H9 (cell line): ENCODE results near the gene CACNG8. TPM values are rescaled to one million over a fixed set of nuclear protein-coding genes. Genes with fewer than 3 reads are reported as not detected.

Source experiments
- DNase-seq: peaks from one replicate; pipeline ENCODE4 v3.0.0-alpha.2; 2017
- H2AFZ ChIP-seq: one replicate; pipeline ENCODE4 v1.6.1; 2013; ENCODE audit warnings: mild to moderate bottlenecking, low read length, control low read depth, moderate library complexity
- H2AK5ac ChIP-seq: 2 replicates; pipeline ENCODE4 v1.6.1; 2013; ENCODE audit warnings: low read length, control low read depth, mixed read lengths; ENCODE audit not compliant: insufficient read length
- H2BK120ac ChIP-seq: one replicate; pipeline ENCODE4 v1.6.1; 2013; ENCODE audit warnings: low read depth, mild to moderate bottlenecking, low read length, control low read depth, inconsistent platforms; ENCODE audit not compliant: poor library complexity, severe bottlenecking
- H2BK12ac ChIP-seq: 2 replicates; pipeline ENCODE4 v1.6.1; 2013; ENCODE audit warnings: low read length, control low read depth, mixed read lengths, low read depth; ENCODE audit not compliant: insufficient read length
- H2BK15ac ChIP-seq: 2 replicates; pipeline ENCODE4 v1.6.1; 2013; ENCODE audit warnings: low read depth, low read length, control low read depth
- H2BK20ac ChIP-seq: one replicate; pipeline ENCODE4 v1.6.1; 2013; ENCODE audit warnings: low read depth, mild to moderate bottlenecking, low read length, control low read depth, inconsistent platforms; ENCODE audit not compliant: poor library complexity, severe bottlenecking
- H2BK5ac ChIP-seq: 2 replicates; pipeline ENCODE4 v1.6.1; 2013; ENCODE audit warnings: low read length, control low read depth, mixed read lengths; ENCODE audit not compliant: insufficient read length
- H3K14ac ChIP-seq: 2 replicates; pipeline ENCODE4 v1.6.1; 2013; ENCODE audit warnings: low read length, control low read depth; ENCODE audit not compliant: insufficient read depth
- H3K18ac ChIP-seq: 2 replicates; pipeline ENCODE4 v1.6.1; 2013; ENCODE audit warnings: low read depth, mild to moderate bottlenecking, mixed read lengths, low read length, control low read depth; ENCODE audit not compliant: insufficient read length
- H3K23ac ChIP-seq: 2 replicates; pipeline ENCODE4 v1.6.1; 2013; ENCODE audit warnings: low read length, control low read depth, mixed read lengths, low read depth; ENCODE audit not compliant: insufficient read length
- H3K23me2 ChIP-seq: 2 replicates; pipeline ENCODE4 v1.6.1; 2013; ENCODE audit warnings: low read depth, mild to moderate bottlenecking, mixed read lengths, low read length, control low read depth; ENCODE audit not compliant: insufficient read length, poor library complexity, severe bottlenecking
- H3K27ac ChIP-seq: 2 replicates; pipeline ENCODE4 v1.5.1; 2013; ENCODE audit warnings: low read length, control low read depth, mixed read lengths, low read depth; ENCODE audit not compliant: insufficient read length
- H3K27me3 ChIP-seq: 2 replicates; pipeline ENCODE4 v1.6.1; 2013; ENCODE audit warnings: low read length, control low read depth, inconsistent platforms; ENCODE audit not compliant: insufficient read depth
- H3K4ac ChIP-seq: 2 replicates; pipeline ENCODE4 v1.6.1; 2013; ENCODE audit warnings: low read depth, mild to moderate bottlenecking, control low read depth, inconsistent platforms, low read length, moderate library complexity
- H3K4me1 ChIP-seq: 2 replicates; pipeline ENCODE4 v1.6.1; 2013; ENCODE audit warnings: low read length, control low read depth, inconsistent platforms; ENCODE audit not compliant: insufficient read depth
- H3K4me2 ChIP-seq: 2 replicates; pipeline ENCODE4 v1.6.1; 2013; ENCODE audit warnings: low read length, control low read depth, mixed read lengths; ENCODE audit not compliant: insufficient read length, insufficient read depth
- H3K56ac ChIP-seq: 2 replicates; pipeline ENCODE4 v1.6.1; 2013; ENCODE audit warnings: low read depth, mild to moderate bottlenecking, mixed read lengths, low read length, control low read depth; ENCODE audit not compliant: insufficient read length
- H3K79me1 ChIP-seq: 2 replicates; pipeline ENCODE4 v1.6.1; 2013; ENCODE audit warnings: low read depth, mild to moderate bottlenecking, moderate library complexity, low read length, control low read depth, inconsistent platforms; ENCODE audit not compliant: insufficient read depth, poor library complexity, severe bottlenecking
- H3K79me2 ChIP-seq: 2 replicates; pipeline ENCODE4 v1.6.1; 2013; ENCODE audit warnings: low read length, control low read depth, inconsistent platforms; ENCODE audit not compliant: insufficient read depth
- H3K9ac ChIP-seq: 2 replicates; pipeline ENCODE4 v1.6.1; 2013; ENCODE audit warnings: low read length, control low read depth, mixed read lengths; ENCODE audit not compliant: insufficient read length; ENCODE audit errors: extremely low read depth
- H3K9me3 ChIP-seq: one replicate; pipeline ENCODE4 v1.6.1; 2013; ENCODE audit warnings: low read depth, low read length, inconsistent platforms; ENCODE audit not compliant: control insufficient read depth
- H3T11ph ChIP-seq: one replicate; pipeline ENCODE4 v1.6.1; 2013; ENCODE audit warnings: mild to moderate bottlenecking, low read length, control low read depth, inconsistent platforms
- H4K20me1 ChIP-seq: one replicate; pipeline ENCODE4 v1.6.1; 2013; ENCODE audit not compliant: control insufficient read depth, insufficient read length, insufficient read depth
- H4K5ac ChIP-seq: 2 replicates; pipeline ENCODE4 v1.6.1; 2013; ENCODE audit warnings: low read depth, mild to moderate bottlenecking, mixed read lengths, low read length, control low read depth; ENCODE audit not compliant: insufficient read length
- H4K8ac ChIP-seq: replicated peaks from 2 replicates; pipeline ENCODE4 v1.6.1; 2013; ENCODE audit warnings: low read length, control low read depth, mixed read lengths, low read depth; ENCODE audit not compliant: insufficient read length
- H4K91ac ChIP-seq: 2 replicates; pipeline ENCODE4 v1.6.1; 2013; ENCODE audit warnings: low read depth, mild to moderate bottlenecking, moderate library complexity, mixed read lengths, low read length, control low read depth; ENCODE audit not compliant: insufficient read length
- H3K27ac Mint-ChIP-seq, 3 experiments: 2 replicates in 2 of 3; 3 replicates in 1 of 3; pipeline ENCODE4 v1.8.0; 2020 to 2021; ENCODE audit warnings: mixed read lengths in 3 of 3, mild to moderate bottlenecking in 1 of 3, moderate library complexity in 1 of 3
- H3K27me3 Mint-ChIP-seq: 2 replicates; pipeline ENCODE4 v1.8.0; 2021; ENCODE audit warnings: low read depth, mild to moderate bottlenecking, moderate library complexity, mixed read lengths
- H3K36me3 Mint-ChIP-seq, 3 experiments: 2 replicates in 2 of 3; 3 replicates in 1 of 3; pipeline ENCODE4 v1.8.0; 2020 to 2021; ENCODE audit warnings: low read depth in 3 of 3, mixed read lengths in 3 of 3; ENCODE audit not compliant: insufficient read depth in 1 of 3
- H3K4me1 Mint-ChIP-seq, 2 experiments: 2 replicates each; pipeline ENCODE4 v1.8.0; 2020; ENCODE audit warnings: mixed read lengths in 2 of 2
- H3K4me3 Mint-ChIP-seq, 2 experiments: 2 replicates in 1 of 2; 3 replicates in 1 of 2; pipeline ENCODE4 v1.8.0; 2020 to 2021; ENCODE audit warnings: mild to moderate bottlenecking in 2 of 2, mixed read lengths in 2 of 2, moderate library complexity in 1 of 2
- H3K9me3 Mint-ChIP-seq, 2 experiments: 2 replicates in 1 of 2; 3 replicates in 1 of 2; pipeline ENCODE4 v1.8.0; 2020; ENCODE audit warnings: mild to moderate bottlenecking in 2 of 2, mixed read lengths in 2 of 2, moderate library complexity in 1 of 2
- whole genome bisulfite sequencing: extraction: QIAGEN DNeasy Blood & Tissue Kit; methylation state at CpG from one replicate; pipeline ENCODE4 v1.1.7; 2013; ENCODE audit warnings: missing lambda C conversion rate, low lambda C conversion rate, mixed read lengths; ENCODE audit not compliant: insufficient read length; ENCODE audit errors: extremely low coverage; 5-methylcytosine and 5-hydroxymethylcytosine counted together
- total RNA-seq: library from RNA; stranded (reverse); gene quantifications from 2 replicates; pipeline ENCODE4 v1.2.1, GENCODE V29; 2021
- TF ChIP-seq, protein P1 (sequence below): fragments of 200-600 bp; sonication (generic); conservative IDR thresholded peaks from 3 replicates; pipeline ENCODE4 v1.8.0; 2021; ENCODE audit warnings: antibody characterized with exemption, mild to moderate bottlenecking

CACNG8 gene
- total RNA-seq, 1 experiment from 2014 or later, result 7.1 TPM

DNA sequence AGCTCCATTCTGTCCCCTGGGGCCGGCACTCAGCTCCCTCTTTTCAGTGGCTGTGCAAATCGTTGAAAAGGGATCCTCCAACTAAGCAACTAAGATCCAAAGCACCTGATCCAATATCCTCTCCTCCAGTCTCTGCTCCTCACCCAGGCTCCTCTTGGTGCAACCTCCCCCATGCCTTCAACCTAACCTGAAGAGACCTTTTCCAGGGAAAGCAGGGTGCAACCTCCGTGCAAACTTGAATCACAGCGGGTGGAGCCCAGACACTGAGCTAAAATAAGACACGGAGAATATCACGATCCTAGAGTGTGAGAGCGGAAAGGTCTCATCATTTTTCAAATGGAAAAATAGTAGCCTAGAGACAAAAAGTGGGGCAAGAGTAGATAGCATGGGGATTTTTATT is 45.4 kb upstream of the CACNG8 start:
- Histone ChIP-seq H3K27ac (no peak overlapping the region), H3K79me2 (no peaks in the 10 kb centered on the region), H2BK15ac (no peak overlapping the region), H2BK5ac (no peak overlapping the region), H2BK20ac (no peak overlapping the region), H3K9me3 (no peaks in the 10 kb centered on the region), H4K20me1 (no peaks in the 10 kb centered on the region), H3K9ac (no peak overlapping the region), H2BK120ac (no peak overlapping the region), H3K4me1 (no peaks in the 10 kb centered on the region), H2BK12ac (no peak overlapping the region), H3K23me2 (no peaks in the 10 kb centered on the region), H2AFZ (no peak overlapping the region), H3K14ac (no peak overlapping the region), H3K23ac (no peak overlapping the region), H3K56ac (no peak overlapping the region), H3K4me2 (no peak overlapping the region), H3K27me3 (no peaks in the 10 kb centered on the region), H3K18ac (no peak overlapping the region), H4K91ac (no peak overlapping the region), H2AK5ac (no peak overlapping the region), H3T11ph (no peak overlapping the region), H3K79me1 (no peaks in the 10 kb centered on the region), H3K4ac (no peak overlapping the region), H4K5ac (no peak overlapping the region), H4K8ac (no peak overlapping the region)
- DNase-seq, result no peak
- Mint-ChIP-seq H3K9me3 (peaks cover 3 to 11% of the 10 kb centered on the region in 2 experiments; a peak in 3 of 5 replicates), H3K4me3 (no peak overlapping the region), H3K36me3 (peaks cover 36 to 70% (median 58%) of the 10 kb centered on the region in 3 experiments), H3K27ac (no peak overlapping the region), H3K4me1 (peaks cover 2% of the 10 kb centered on the region in 2 experiments; a peak in 2 of 4 replicates), H3K27me3 (peaks cover 3% of the 10 kb centered on the region)
- TF ChIP-seq, protein P1, sequence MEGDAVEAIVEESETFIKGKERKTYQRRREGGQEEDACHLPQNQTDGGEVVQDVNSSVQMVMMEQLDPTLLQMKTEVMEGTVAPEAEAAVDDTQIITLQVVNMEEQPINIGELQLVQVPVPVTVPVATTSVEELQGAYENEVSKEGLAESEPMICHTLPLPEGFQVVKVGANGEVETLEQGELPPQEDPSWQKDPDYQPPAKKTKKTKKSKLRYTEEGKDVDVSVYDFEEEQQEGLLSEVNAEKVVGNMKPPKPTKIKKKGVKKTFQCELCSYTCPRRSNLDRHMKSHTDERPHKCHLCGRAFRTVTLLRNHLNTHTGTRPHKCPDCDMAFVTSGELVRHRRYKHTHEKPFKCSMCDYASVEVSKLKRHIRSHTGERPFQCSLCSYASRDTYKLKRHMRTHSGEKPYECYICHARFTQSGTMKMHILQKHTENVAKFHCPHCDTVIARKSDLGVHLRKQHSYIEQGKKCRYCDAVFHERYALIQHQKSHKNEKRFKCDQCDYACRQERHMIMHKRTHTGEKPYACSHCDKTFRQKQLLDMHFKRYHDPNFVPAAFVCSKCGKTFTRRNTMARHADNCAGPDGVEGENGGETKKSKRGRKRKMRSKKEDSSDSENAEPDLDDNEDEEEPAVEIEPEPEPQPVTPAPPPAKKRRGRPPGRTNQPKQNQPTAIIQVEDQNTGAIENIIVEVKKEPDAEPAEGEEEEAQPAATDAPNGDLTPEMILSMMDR, result no peak
- WGBS, result no CpG with 5 or more reads among the region's 7 CpGs
